ENCODE measurements around the gene MAP4K3.
"Not testable (repeated sequence)": the region's sequence is repeated elsewhere in the genome, so short reads cannot be mapped to it uniquely, and the experiment has no call there.

The MAP4K3 gene

DNA sequence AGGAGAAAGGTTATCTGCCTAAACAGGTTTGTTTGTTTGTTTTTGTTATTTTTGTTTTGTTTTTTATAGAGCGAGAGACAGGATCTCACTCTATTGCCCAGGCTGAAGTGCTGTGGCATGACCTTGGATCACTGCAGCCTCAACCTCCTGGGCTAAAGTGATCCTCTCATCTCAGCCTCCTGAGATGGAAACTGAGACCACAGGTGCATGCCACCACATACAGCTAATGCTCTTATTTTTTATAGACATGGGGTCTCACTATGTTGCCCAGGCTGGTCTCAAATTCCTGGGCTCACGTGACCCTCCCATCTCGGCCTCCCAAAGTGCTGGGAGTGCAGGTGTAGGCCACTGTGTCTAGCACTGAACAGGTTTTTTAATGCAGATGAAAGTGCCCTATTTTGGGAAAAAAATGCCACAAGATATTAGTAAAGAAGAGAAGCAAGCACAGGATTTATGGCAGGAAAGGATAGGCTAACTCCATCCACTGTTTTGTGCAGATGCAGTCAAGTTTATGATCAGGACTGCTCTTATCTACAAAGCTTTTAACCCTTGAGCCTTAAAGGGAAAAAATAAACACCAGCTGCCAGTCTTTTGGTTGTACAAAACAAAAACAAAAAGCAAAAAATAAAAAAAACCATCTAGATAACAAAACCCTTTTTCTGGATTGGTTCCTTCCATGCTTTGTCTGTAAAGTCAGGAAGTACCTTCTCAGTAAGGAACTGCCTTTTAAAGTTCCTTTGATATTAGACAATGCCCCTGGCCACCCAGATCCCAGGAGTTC is 29.4 kb downstream of the MAP4K3 start:
- DNase-seq: no peak

DNA sequence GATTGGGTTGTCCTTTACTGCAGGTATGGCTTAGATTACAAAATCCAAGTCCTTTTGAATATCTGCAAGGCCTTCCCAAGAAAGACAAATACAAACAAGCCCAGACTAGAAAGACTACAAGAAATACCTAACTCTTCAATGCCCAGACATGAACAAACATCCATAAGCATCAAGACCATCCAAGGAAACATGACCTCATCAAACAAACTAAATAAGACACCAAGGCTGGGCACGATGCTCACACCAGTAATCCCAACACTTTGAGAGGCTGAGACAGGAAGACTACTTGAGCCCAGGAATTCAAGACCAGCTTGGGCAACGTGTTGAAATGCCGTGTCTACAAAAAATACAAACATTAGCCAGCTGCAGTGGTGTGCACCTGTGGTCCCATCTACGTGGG is 31.7 kb downstream of the MAP4K3 start:
- DNase-seq: no peak

DNA sequence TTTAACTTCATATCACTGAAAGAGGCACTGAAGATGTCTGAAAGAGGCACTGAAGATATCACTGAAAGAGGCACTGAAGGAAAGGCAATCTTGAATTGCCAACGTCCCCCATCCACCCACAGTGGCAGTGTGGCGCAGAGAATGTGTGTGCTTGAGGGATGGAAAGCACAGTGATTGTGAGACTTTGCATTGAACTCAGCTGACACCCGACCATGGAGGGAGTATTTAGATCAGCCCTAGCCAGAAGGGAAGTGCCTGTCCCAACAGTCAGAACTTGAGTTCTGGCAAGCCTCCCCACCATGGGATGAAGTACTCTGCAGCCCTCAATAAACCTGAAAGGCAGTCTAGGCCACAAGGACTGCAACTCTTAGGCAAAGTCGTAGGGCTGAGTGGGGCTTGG is 33.8 kb downstream of the MAP4K3 start:
- DNase-seq: no peak

DNA sequence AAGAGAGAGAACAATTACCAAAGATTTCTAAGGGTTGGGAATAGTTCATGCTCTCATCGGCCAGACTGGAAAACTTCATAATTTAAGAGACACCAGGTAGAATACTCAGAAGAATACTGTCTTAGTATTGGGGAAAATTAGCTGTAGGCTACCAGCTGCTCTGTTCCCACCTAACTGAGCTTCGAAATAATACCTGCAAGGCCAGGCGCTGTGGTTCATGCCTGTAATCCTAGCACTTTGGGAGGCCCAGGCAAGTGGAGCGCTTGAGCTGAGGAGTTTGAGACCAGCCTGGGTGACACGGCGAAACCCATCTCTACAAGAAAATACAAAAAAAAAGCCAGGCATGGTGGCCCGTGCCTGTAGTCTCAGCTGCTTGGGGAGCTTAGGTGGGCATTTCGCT is 35.8 kb downstream of the MAP4K3 start:
- DNase-seq: no peak

DNA sequence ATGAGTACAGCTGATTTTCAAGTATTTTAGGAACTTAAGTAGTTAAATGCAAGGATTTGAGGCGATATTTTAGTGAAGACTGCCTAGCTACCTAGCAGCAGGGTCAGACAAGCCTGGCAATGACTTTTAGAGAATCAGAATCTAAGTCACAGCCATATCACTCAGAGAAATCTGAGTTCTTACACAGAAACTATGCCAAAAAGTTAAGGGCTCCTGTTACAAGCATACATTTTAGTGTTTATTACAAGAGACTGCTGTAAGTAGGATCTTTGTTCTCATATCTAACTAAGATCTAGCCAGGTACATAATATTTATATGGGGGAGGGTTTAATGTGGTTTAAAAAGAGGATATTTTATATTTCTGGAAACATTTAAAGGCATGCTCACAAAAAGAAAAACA is 37.5 kb downstream of the MAP4K3 start:
- DNase-seq: no peak

DNA sequence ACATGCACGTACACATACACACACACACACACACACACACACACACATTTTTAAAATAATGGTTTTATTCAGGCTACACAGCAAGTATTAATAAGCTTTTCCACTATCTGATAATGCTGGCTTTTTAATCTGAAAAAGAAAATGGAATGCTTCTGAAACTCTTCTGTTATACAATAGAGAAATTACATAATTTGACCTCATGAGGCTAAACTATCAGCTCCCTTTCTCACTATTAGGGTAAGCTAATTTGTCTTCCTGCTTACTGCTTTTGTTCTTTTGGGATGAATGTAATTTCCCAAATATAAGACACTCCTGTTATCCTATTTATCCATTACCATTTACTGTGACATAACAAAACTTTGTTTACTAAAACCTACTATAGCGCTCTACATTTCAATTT is 41.8 kb downstream of the MAP4K3 start:
- no peak for DNase-seq

DNA sequence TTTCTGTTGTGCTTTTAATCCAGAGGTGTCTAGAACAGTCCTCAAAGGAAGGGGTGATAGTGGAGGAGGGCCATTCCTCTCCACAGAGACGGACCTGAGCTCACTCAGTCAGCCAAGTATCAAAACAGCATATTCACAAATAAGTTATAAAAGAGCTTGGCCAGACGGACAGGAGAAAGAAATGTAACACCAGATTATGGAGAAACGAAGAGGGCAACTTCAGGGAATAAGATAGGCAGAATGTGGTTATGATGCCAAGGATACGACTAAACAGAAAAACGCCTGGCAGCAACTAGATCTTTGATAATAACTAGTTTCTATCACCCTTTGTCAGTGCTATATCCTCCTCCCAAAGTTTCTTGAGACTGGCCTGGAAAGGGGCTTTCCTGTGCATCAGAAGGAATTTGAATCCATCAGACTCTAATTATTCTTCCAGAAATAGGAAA is 42.5 kb downstream of the MAP4K3 start:
- DNase-seq: no peak

DNA sequence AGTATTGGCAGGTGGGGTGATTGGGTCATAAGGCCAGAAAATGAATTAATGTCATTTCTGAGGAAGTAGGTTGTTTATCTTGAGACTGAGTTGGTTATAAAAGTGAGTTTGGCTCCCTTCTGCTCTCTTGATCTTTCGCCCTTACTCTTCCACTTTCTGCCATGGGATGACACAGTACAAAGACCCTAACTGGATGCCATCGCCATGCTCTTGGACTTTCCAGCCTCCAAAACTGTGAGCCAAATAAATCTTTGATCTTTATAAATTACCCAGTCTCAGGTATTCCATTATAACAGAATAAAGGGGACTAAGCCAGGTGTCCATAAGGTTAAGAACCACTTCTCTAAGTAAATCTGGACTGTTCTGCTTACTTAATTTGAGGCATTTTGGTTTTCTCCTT is 44.4 kb downstream of the MAP4K3 start:
- no peak for DNase-seq

DNA sequence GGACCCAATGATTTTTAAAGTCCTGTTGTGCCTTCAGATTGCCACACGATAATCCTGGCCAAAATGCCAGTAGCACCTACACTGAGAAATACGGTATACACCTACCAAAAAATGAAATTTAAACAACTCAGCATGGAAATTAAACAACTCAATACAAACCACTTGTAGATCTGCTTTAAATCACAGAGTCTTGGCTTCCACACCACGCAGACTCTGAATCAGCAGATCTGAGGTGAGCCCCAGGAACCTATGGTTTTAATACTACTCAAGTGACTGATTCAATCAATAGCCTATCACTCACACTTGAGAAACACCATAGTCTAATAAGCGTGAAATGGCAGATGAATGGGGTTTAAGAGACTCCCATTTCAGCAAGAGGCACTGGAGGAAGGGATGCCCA is 46.9 kb downstream of the MAP4K3 start:
- DNase-seq: no peak

DNA sequence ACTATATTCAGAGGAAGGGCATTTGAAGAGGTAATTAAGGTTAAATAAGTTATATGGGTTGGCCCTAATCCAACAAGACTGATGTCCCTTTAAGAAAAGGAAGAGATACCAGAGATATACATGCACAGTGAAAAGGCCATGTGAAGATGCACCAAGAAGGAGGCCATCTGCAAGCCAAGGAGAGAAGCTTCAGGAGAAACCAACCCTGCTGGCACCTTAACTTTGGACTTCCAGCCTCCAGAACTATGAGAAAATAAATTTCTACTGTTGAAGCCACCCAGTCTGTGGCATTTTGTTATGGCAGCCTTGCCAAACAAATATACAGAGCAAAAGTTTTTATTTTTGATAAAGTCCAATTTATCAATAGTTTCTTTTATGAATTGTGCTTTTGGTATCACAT is 51.0 kb downstream of the MAP4K3 start:
- no peak for DNase-seq

DNA sequence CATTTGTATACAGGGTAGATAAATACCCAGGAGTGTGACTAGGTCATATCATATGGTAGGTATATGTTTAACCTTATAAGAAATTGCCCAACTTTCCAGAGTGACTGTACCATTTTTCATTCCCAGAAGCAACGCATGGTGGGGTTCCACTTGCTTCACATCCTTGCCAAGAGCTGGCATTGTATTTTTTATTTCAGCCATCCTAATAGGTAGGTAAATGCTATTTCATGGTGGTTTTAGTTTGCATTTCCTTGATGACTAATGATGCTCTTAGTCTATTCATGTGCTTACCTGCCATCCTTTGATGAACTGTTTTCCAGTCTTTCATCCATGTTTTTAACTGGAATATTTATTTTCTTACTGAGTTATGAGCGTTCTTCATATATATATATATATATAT is 51.9 kb downstream of the MAP4K3 start:
- no peak for DNase-seq

DNA sequence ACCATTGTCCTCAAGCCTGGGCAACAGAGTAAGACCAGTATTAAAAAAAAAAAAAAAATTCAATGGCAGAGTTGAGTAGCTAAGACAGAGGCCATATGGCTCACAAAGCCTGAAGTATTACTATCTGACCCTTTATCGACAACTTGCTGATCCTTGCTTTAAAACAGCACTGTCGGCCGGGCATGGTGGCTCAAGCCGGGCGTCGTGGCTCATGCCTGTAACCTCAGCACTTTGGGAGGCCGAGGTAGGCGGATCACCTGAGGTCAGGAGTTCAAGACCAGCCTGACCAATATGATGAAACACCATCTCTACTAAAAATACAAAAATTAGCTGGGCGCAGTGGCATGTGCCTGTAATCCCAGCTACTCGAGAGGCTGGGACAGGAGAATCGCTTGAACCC is 53.0 kb downstream of the MAP4K3 start:
- not testable (repeated sequence) for DNase-seq

DNA sequence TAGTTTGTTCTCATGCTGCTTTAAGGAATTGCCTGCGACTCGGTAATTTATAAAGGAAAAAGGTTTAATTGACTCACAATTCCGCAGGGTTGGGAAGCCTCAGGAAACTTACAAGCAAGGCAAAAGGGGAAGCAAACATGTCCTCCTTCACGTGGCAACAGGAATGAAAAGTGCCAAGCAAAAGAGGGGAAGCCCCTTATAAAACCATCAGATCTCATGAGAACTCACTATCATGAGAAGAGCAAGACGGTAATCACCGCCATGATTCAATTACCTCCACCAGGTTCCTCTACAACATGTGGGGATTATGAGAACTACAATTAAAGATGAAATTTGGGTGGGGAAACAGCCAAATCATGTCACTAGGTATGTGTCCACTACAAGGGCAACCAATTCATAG is 53.9 kb downstream of the MAP4K3 start:
- no peak for DNase-seq

DNA sequence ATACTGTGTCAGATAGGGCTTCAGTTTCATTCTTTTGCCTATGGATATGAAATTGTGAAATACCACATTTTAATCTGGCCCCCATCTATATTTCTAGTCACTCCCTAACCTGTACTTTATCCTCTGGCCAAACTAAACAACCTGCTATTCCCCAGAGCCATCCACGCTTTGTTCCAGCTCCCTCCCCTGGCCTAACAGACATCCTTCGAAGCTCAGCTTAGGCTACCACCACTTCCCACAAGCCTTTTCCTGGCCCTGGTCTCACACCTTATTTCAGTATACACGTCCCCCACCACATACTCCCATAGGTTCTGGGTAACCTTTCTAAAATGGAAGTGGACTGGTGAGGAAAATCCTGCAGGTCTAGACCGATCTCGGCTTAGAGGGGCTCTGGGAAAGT is 55.4 kb downstream of the MAP4K3 start:
- no peak for DNase-seq

DNA sequence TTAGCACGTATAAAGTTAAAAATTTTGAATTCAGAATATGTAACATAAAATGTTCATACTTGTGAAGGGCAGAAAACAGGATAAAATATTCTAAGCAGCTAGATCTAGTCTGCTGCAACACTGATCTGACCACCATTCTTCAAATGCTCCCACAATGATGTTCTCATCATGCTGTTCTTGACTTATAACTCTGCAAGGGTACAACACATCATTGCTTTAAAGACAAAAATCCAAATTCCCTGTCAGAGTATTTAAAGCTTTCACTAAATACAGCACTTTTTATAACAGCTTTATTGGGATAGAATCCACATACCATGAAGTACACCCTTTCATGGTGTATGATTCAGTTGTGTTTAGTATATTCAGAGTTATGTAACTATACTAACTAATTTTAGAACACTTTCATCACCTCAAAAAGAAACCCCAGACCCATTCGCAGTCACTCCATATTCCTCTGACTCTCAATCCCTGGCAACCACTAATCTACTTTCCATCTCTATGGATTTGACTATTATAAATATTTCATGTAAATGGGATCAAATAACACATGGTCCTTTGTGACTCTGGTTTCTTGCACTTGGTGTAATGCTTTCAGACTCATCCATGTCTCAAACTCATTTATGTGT is 56.4 kb downstream of the MAP4K3 start:
- no peak for DNase-seq

DNA sequence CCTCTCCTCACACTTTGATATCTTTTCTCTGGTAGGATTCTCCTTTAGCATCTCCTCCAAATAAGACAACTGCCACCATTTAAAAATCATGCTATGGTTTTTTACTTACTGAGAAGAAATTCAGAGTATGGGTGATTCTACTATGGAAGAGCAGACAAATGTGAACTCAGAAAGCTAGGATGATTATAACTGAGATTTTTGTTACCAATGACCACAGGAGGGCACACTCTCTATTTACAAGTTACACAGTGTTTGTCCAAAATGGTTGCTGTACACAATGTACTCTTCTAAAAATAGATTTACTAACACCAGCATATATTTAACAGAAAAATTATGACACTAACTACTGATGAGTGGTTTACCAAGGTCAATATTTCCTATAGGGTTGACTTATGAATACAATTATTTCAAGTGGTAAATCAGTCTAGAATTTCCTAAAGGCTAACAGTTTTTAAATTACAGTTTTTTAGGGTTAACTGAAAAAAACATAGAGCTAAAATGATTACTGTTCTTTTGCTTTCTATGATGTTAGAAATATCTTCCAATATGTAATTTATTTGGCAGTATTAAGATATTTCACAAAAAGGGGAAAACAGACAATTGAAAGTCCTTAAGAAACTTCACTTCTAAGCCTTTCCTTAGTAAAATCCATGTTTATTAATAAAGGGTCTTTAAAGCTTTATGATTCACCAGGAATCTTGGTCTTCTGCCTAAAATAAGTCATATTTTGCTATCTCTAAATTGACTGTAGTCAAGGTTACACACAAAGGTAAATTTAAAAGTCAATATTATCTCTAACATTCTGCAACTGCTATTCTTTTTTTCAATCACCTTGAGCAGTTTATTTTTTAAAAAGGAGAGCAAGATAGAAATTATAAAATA is 57.2 kb downstream of the MAP4K3 start:
- DNase-seq: peak in 1 of 2 donors; percentile 34

DNA sequence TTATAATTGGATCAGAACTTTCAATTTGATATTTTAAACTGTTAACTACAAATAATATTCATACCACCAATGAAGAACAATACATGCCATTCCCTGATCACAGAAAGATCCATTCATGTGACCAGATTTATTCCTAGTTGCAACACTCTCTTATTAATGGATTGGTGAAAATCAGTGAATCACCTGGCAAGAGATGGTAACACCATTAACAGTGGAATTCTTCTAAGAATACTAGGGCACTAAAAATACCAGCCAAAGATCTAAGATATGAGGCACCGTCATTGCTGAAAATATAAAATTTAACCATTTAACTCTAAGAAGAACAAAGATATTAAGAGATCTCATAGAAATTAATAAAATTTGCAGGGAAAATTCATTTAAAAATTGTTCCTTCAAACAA is 58.1 kb downstream of the MAP4K3 start:
- DNase-seq: no peak

DNA sequence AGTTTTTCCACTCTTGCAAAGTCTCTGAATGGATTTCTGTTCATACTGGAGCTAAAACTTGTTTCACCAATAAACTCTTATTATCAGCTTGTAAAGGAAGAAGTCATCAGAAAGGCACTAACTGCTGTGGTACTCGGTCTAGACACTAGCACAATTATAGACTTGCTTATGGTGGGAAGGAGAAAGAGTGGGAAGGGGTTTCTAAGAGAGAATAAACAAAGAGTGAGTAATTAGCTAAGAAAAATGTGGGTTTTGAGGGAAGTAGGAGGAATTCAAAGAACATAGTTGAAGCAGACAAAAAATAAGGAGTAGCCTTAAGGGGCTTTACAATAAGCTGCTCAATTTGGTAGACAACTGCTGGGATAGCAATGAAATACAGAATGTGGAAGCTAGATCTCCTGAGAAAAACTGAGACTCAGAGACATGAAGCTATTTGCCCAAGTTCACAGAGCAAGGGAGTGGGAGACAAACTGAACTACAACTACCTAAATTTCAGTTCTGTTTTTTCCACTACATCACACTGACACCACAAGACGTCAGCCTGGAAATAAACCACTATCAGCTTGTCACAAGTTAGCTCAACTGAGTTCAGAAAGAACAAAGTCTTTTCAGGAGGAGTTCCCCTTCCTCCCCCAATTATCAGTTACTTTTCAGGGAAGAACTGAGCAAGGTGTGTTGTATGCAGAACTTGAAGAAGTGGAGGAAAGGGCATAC is 59.7 kb downstream of the MAP4K3 start:
- DNase-seq: peak; percentile 14 to 30

DNA sequence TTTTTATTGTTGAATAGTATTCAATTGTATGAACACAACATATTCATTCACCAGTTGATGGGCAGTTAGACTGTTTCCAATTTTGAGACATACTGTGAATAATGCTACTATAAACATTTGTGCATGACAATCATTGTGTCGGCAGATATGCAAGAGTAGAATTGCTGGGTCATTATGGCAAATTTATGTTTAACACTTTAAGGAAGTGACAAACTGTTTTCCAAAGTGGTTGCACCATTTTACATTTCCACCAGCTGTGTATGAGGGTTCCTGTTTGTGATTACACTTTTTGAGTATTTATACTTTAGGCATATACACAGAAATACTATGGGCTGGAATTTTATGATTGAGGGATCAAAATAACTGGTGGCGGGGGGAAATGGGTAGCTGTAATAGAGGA is 61.2 kb downstream of the MAP4K3 start:
- DNase-seq: no peak

DNA sequence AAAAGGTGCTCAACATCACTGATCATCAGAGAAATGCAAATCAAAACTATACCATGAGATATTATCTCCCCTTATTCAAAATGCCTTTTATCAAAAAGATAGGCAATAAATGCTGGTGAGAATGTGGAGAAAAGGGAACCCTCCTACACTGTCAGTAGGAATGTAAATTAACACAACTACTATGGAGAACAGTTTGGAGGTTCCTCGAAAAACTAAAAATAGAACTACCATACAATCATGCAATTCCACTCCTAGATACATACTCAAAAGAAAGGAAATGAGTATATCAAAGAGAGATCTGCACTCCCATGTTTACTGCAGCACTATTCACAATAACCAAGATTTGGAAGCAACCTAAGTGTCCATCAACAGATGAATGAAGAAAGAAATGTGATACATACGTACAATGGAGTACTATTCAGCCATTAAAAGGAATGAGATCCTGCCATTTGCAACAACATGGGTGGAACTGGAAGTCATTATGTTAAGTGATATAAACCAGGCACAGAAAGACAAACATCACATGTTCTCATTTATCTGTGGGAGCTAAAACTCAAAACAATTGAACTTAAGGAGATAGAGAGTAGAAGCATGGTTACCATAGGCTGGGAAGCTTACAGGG is 63.8 kb downstream of the MAP4K3 start:
- no peak for DNase-seq

DNA sequence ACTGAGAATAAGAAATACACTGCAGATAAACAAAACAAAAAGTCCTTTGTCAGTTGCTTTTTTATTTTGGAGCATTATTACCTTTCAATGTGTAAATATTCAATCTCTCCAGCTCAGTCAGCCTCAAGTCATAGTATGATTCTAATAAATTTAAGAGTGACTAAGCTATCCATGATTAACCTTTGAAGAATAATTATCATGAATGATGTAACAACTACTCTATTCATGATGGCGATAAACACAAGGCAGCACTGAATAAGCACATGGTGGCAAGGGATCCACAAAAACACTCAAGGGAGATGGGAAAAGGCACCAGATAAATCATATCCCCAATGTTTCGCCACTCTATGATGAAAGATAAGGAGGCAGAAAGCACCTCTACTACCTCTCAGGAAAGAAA is 67.0 kb downstream of the MAP4K3 start:
- no peak for DNase-seq

DNA sequence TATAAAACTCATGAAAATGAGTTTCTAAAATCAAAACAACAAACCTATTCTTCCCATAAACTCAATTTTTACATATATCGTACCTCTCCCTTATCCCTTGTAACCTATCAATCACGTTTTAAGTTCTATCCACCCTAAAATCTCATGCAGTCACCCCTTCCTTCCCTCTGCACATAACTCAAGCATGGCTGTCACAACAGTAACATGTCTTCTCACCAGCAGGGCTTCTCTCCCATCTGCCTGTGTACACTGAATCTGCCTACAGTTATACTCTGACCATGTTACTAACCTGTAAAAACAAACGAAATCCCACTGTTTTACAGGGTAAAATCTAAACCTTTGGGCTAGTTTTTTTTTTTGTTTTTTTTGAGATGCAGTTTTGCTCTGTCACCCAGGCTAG is 68.2 kb downstream of the MAP4K3 start:
- DNase-seq: no peak

DNA sequence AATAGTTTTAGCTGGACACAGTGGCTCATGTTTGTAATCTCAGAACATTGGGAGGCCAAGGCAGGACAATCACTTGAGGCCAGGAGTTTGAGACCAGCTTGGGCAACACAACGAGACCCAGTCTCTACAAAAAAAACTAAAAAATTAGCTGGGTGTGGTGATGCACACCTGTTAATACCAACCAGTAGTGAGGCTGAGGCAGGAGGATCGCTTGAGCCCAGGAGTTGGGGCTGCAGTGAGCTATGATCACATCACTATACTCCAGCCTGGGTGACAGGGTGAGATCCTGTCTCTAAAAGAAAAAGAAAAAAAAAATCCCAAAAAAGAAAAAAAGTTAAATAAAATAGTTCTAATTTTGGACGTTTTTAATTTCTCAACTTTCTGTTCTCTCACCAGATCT is 68.7 kb downstream of the MAP4K3 start:
- no peak for DNase-seq

Measured in CD4-positive, alpha-beta T cell treated with Interleukin-4 for 1 hour (primary cell).